ENCODE measurements around the gene HNRNPC.

DNA sequence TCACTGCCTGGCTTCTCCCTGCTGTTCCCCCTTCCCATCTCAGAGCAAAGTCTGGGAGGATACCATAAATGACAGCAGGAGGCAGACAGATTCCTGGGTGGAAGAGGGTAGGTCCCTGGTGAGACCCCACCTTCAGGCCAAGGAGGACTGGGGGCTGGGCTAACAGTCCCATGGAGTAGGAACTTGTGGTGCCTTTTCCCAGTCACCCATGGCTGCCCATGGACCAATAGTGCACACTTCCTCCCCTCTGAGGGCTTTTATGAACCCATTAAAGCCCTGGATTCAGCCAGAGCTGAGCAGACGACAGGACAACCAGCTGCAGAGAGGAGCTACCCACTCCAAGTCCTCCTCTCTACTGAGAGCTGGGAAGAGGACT, 76.8 kb downstream of the HNRNPC start:
- TF ChIP-seq, protein P1, sequence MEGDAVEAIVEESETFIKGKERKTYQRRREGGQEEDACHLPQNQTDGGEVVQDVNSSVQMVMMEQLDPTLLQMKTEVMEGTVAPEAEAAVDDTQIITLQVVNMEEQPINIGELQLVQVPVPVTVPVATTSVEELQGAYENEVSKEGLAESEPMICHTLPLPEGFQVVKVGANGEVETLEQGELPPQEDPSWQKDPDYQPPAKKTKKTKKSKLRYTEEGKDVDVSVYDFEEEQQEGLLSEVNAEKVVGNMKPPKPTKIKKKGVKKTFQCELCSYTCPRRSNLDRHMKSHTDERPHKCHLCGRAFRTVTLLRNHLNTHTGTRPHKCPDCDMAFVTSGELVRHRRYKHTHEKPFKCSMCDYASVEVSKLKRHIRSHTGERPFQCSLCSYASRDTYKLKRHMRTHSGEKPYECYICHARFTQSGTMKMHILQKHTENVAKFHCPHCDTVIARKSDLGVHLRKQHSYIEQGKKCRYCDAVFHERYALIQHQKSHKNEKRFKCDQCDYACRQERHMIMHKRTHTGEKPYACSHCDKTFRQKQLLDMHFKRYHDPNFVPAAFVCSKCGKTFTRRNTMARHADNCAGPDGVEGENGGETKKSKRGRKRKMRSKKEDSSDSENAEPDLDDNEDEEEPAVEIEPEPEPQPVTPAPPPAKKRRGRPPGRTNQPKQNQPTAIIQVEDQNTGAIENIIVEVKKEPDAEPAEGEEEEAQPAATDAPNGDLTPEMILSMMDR (IDR thresholded peaks at IDR 0.05) = no peak
- TF ChIP-seq POLR2A (IDR thresholded peaks at IDR 0.05) = no peak
- no peak for TF ChIP-seq POLR2AphosphoS5 (IDR thresholded peaks at IDR 0.05)
- TF ChIP-seq EP300 (IDR thresholded peaks at IDR 0.05; ENCODE audit: low read depth) = no peak

Measured in transverse colon (tissue), 4 donors.